OCI-LY1 (cell line): ENCODE data around the gene A1BG.

Source experiments
- EZH2 ChIP-seq: fragments of 200-600 bp; sonication (generic), shearing (Covaris generic); IDR thresholded peaks from 2 replicates; pipeline ENCODE4 v1.8.0; 2017; ENCODE audit warnings: borderline replicate concordance, mixed run types, mild to moderate bottlenecking, antibody characterized with exemption, low read length, moderate library complexity, mixed read lengths
- TF ChIP-seq, protein P1 (sequence below): fragments of 200-600 bp; sonication (generic), shearing (Covaris generic); IDR thresholded peaks from 2 replicates; pipeline ENCODE4 v1.5.1; 2017; ENCODE audit warnings: mild to moderate bottlenecking, antibody characterized with exemption, low read length, moderate library complexity, mixed read lengths

DNA sequence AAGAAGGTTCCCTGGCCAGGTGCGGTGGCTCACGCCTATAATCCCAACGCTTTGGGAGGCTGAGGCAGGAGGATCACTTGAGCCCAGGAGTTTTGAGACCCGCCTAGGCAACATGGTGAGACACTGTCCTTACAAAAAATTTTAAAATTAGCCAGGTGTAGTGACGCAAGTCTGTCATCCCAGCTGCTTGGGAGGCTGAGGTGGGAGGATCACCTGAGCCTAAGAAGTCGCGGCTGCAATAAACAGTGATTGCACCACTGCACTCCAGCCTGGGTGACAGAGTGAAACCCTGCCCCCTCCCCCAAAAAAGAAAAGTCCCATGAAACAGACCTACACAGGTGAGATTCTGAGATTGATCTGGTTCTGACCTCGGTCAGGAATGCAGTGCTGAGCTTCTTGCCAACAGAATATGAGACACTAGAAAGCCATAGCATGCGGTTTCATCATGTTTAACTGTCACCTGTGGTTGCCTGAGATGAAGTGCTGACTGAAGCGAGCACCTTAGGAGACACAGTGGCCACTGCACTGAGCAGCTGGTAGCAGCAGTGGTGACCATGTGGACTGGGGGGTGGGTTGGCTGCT is 2.0 kb upstream of the A1BG start:
- TF ChIP-seq, protein P1, sequence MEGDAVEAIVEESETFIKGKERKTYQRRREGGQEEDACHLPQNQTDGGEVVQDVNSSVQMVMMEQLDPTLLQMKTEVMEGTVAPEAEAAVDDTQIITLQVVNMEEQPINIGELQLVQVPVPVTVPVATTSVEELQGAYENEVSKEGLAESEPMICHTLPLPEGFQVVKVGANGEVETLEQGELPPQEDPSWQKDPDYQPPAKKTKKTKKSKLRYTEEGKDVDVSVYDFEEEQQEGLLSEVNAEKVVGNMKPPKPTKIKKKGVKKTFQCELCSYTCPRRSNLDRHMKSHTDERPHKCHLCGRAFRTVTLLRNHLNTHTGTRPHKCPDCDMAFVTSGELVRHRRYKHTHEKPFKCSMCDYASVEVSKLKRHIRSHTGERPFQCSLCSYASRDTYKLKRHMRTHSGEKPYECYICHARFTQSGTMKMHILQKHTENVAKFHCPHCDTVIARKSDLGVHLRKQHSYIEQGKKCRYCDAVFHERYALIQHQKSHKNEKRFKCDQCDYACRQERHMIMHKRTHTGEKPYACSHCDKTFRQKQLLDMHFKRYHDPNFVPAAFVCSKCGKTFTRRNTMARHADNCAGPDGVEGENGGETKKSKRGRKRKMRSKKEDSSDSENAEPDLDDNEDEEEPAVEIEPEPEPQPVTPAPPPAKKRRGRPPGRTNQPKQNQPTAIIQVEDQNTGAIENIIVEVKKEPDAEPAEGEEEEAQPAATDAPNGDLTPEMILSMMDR = no peak
- TF ChIP-seq EZH2 = no peak
